Measurements from ENCODE around the gene SELENOW.
"Not testable (repeated sequence)": the region's sequence is repeated elsewhere in the genome, so short reads cannot be mapped to it uniquely, and the experiment has no call there.

Gene SELENOW

GRCh38 chr19:47780215-47780551 is 1.7 kb downstream of the SELENOW start:
- no peak overlapping the region for H3K4me3 ChIP-seq (ENCODE audit: low read depth, low read length)

- no peak overlapping the region for H3K4me3 ChIP-seq (ENCODE audit: low read depth, low read length)
Observed at GRCh38 chr19:47781590-47782262, 3.2 kb downstream of the SELENOW start.

- no peak overlapping the region for H3K4me3 ChIP-seq (ENCODE audit: low read depth, low read length)
Observed at GRCh38 chr19:47786566-47786965, 8.1 kb downstream of the SELENOW start.

- not testable (repeated sequence) for H3K4me3 ChIP-seq (ENCODE audit: low read depth, low read length)
Observed at GRCh38 chr19:47787307-47787706, 8.8 kb downstream of the SELENOW start.

GRCh38 chr19:47789811-47790210 is 11.3 kb downstream of the SELENOW start:
- not testable (repeated sequence) for H3K4me3 ChIP-seq (ENCODE audit: low read depth, low read length)

GRCh38 chr19:47790398-47790814 is 11.9 kb downstream of the SELENOW start:
- no peak overlapping the region for H3K4me3 ChIP-seq (ENCODE audit: low read depth, low read length)

- H3K4me3 ChIP-seq (ENCODE audit: low read depth, low read length) = no peak overlapping the region
Observed at GRCh38 chr19:47792616-47793015, 14.1 kb downstream of the SELENOW start.

- H3K4me3 ChIP-seq (ENCODE audit: low read depth, low read length) = no peak overlapping the region
Observed at GRCh38 chr19:47794526-47794925, 16.0 kb downstream of the SELENOW start.

- no peak overlapping the region for H3K4me3 ChIP-seq (ENCODE audit: low read depth, low read length)
Observed at GRCh38 chr19:47796785-47797184, 18.3 kb downstream of the SELENOW start.

GRCh38 chr19:47797996-47798903 is 19.7 kb downstream of the SELENOW start:
- H3K4me3 ChIP-seq (ENCODE audit: low read depth, low read length) = no peak overlapping the region

GRCh38 chr19:47798904-47799266 is 20.4 kb downstream of the SELENOW start:
- no peak overlapping the region for H3K4me3 ChIP-seq (ENCODE audit: low read depth, low read length)

GRCh38 chr19:47801270-47801669 is 22.8 kb downstream of the SELENOW start:
- H3K4me3 ChIP-seq (ENCODE audit: low read depth, low read length) = no peak overlapping the region

- no peak overlapping the region for H3K4me3 ChIP-seq (ENCODE audit: low read depth, low read length)
Observed at GRCh38 chr19:47802521-47803043, 24.1 kb downstream of the SELENOW start.

GRCh38 chr19:47803148-47803547 is 24.6 kb downstream of the SELENOW start:
- not testable (repeated sequence) for H3K4me3 ChIP-seq (ENCODE audit: low read depth, low read length)

- not testable (repeated sequence) for H3K4me3 ChIP-seq (ENCODE audit: low read depth, low read length)
Observed at GRCh38 chr19:47803671-47804070, 25.2 kb downstream of the SELENOW start.

GRCh38 chr19:47804451-47804850 is 25.9 kb downstream of the SELENOW start, which contains the start of gene TPRX1:
TPRX1 (minus strand) TSS chr19:47804551; CDS start chr19:47804539, 12 bp downstream.
- not testable (repeated sequence) for H3K4me3 ChIP-seq (ENCODE audit: low read depth, low read length)

GRCh38 chr19:47805313-47805712 is 26.8 kb downstream of the SELENOW start:
- H3K4me3 ChIP-seq (ENCODE audit: low read depth, low read length) = no peak overlapping the region

GRCh38 chr19:47806435-47806834 is 27.9 kb downstream of the SELENOW start:
- H3K4me3 ChIP-seq (ENCODE audit: low read depth, low read length) = no peak overlapping the region

GRCh38 chr19:47813304-47813994 is 34.9 kb downstream of the SELENOW start:
- no peak overlapping the region for H3K4me3 ChIP-seq (ENCODE audit: low read depth, low read length)

- no peak overlapping the region for H3K4me3 ChIP-seq (ENCODE audit: low read depth, low read length)
Observed at GRCh38 chr19:47813995-47814328, 35.5 kb downstream of the SELENOW start.

- H3K4me3 ChIP-seq (ENCODE audit: low read depth, low read length) = not testable (repeated sequence)
Observed at GRCh38 chr19:47816270-47816669, 37.8 kb downstream of the SELENOW start.

All from iPS-11a (cell line).